ENCODE data around the gene BHLHA15. TPM values are rescaled to one million over a fixed set of nuclear protein-coding genes. Genes with fewer than 3 reads are reported as not detected.
A peak's percentile ranks its signal among the peaks of the same experiment; 100 is the strongest.

BHLHA15 gene
- total RNA-seq, 1 experiment from 2014 or later = 5.2 TPM

DNA sequence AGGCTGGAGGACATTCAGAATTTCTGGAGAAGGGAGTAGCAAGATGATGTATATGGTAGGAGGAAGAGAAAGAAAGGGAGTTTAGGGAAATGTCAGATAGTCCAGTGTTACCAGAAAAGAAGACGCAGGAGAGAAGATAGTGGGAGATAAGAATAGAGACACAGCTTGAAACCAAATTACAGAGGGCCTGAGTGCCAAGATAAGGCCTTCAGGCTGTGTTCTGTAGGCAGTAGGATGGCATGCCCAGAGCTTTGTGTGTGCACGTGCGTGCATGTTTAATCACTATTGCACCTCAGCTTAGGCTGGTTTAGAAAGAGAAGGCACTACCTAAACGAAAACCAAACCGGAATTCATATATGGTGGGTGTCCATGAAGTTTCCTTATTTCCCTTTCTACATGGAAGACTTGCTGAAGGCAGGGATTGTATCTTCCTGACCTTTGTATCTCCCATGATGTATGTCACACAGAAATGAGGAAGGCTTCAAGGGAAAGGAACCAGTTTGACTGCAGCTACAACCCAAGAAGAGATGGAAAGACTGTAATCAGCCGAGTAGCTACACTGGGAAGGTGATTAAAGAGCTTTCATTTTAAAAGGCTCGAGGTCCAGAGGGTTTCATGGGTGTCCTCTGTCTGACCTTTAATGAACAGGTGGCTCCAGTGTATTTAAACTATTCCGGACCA is 35.8 kb upstream of the BHLHA15 start:
- intact Hi-C loops (cut with micrococcal nuclease) = no loop called here
- Histone ChIP-seq H3K4me3 (replicated peaks in 1 of 2; ENCODE audit: low read depth in 1 of 2, low read length in 2 of 2) (no peak overlapping the region), H3K27ac (ENCODE audit: low read depth, low read length) (no peak overlapping the region), H3K9me2 (ENCODE audit: insufficient read depth) (no peaks in the 10 kb centered on the region), H3K9me3 (ENCODE audit: control insufficient read depth in 1 of 2, insufficient read depth in 1 of 2, low read depth in 1 of 2, low read length in 2 of 2) (no peaks in the 10 kb centered on the region), H3K79me2 (ENCODE audit: insufficient read depth, low read length) (no peaks in the 10 kb centered on the region), H3K4me2 (ENCODE audit: low read length) (no peak overlapping the region), H3K27me3 (ENCODE audit: insufficient read depth, low read length) (no peaks in the 10 kb centered on the region), H3K9ac (ENCODE audit: low read length) (no peak overlapping the region), H4K20me1 (ENCODE audit: insufficient read depth) (no peaks in the 10 kb centered on the region), H3K4me1 (ENCODE audit: control insufficient read depth in 1 of 2, insufficient read depth in 2 of 2, low read length in 2 of 2) (no peaks in the 10 kb centered on the region), H2AFZ (ENCODE audit: low read depth, low read length, poor library complexity, severe bottlenecking) (no peak overlapping the region), H3K36me3 (ENCODE audit: control insufficient read depth in 1 of 2, insufficient read depth in 2 of 2, low read length in 2 of 2) (0 out of 4 replicates have a peak, but pooled peaks cover 3 to 5% of the 10 kb centered on the region in 2 experiments)
- ChIA-PET CTCF (interaction anchor here (0.6 kb wide), 1 partner anchor 154 kb away, joined by 3 read pairs; no protein-coding TSS in a partner anchor), RAD21 (ENCODE audit: low non-redundant PET in 1 of 2, low total read pairs in 2 of 2, uncharacterized antibody in 2 of 2, unreplicated experiment in 2 of 2) (interaction anchor here in 1 of 2 experiments (0.6 kb wide), 1 partner anchor 75 kb away, joined by 3 read pairs; no protein-coding TSS in a partner anchor), POLR2A (no interaction called here)
- DNase-seq (ENCODE audit: low read depth, low spot score) = no peak
- TF ChIP-seq EZH2 (IDR thresholded peaks at IDR 0.05) = no peak
- TF ChIP-seq, protein P1, sequence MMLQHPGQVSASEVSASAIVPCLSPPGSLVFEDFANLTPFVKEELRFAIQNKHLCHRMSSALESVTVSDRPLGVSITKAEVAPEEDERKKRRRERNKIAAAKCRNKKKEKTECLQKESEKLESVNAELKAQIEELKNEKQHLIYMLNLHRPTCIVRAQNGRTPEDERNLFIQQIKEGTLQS (IDR thresholded peaks at IDR 0.05) = no peak
- TF ChIP-seq, protein P2, sequence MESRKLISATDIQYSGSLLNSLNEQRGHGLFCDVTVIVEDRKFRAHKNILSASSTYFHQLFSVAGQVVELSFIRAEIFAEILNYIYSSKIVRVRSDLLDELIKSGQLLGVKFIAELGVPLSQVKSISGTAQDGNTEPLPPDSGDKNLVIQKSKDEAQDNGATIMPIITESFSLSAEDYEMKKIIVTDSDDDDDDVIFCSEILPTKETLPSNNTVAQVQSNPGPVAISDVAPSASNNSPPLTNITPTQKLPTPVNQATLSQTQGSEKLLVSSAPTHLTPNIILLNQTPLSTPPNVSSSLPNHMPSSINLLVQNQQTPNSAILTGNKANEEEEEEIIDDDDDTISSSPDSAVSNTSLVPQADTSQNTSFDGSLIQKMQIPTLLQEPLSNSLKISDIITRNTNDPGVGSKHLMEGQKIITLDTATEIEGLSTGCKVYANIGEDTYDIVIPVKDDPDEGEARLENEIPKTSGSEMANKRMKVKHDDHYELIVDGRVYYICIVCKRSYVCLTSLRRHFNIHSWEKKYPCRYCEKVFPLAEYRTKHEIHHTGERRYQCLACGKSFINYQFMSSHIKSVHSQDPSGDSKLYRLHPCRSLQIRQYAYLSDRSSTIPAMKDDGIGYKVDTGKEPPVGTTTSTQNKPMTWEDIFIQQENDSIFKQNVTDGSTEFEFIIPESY (IDR thresholded peaks at IDR 0.05; ENCODE audit: extremely low read depth, insufficient replicate concordance, low read length) = no peak
- no peak for TF ChIP-seq CBX3 (IDR thresholded peaks at IDR 0.05; ENCODE audit: low read depth)
- TF ChIP-seq POLR2A (IDR thresholded peaks at IDR 0.05; ENCODE audit: borderline replicate concordance, extremely low read depth, insufficient read depth, insufficient read length) = no peak
- TF ChIP-seq ZNF274 (IDR thresholded peaks at IDR 0.05; ENCODE audit: low read depth, low read length) = no peak
- TF ChIP-seq FOSL1 (IDR thresholded peaks at IDR 0.05; ENCODE audit: low read depth) = no peak
- TF ChIP-seq YY1 (IDR thresholded peaks at IDR 0.05; ENCODE audit: extremely low read depth, insufficient replicate concordance, low read depth, low read length) = no peak
- no peak for TF ChIP-seq SP1 (IDR thresholded peaks at IDR 0.05; ENCODE audit: low read depth)
- TF ChIP-seq, protein P3, sequence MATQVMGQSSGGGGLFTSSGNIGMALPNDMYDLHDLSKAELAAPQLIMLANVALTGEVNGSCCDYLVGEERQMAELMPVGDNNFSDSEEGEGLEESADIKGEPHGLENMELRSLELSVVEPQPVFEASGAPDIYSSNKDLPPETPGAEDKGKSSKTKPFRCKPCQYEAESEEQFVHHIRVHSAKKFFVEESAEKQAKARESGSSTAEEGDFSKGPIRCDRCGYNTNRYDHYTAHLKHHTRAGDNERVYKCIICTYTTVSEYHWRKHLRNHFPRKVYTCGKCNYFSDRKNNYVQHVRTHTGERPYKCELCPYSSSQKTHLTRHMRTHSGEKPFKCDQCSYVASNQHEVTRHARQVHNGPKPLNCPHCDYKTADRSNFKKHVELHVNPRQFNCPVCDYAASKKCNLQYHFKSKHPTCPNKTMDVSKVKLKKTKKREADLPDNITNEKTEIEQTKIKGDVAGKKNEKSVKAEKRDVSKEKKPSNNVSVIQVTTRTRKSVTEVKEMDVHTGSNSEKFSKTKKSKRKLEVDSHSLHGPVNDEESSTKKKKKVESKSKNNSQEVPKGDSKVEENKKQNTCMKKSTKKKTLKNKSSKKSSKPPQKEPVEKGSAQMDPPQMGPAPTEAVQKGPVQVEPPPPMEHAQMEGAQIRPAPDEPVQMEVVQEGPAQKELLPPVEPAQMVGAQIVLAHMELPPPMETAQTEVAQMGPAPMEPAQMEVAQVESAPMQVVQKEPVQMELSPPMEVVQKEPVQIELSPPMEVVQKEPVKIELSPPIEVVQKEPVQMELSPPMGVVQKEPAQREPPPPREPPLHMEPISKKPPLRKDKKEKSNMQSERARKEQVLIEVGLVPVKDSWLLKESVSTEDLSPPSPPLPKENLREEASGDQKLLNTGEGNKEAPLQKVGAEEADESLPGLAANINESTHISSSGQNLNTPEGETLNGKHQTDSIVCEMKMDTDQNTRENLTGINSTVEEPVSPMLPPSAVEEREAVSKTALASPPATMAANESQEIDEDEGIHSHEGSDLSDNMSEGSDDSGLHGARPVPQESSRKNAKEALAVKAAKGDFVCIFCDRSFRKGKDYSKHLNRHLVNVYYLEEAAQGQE (IDR thresholded peaks at IDR 0.05; ENCODE audit: low read depth) = no peak
- no peak for TF ChIP-seq JUND (IDR thresholded peaks at IDR 0.05)
- TF ChIP-seq, protein P4, sequence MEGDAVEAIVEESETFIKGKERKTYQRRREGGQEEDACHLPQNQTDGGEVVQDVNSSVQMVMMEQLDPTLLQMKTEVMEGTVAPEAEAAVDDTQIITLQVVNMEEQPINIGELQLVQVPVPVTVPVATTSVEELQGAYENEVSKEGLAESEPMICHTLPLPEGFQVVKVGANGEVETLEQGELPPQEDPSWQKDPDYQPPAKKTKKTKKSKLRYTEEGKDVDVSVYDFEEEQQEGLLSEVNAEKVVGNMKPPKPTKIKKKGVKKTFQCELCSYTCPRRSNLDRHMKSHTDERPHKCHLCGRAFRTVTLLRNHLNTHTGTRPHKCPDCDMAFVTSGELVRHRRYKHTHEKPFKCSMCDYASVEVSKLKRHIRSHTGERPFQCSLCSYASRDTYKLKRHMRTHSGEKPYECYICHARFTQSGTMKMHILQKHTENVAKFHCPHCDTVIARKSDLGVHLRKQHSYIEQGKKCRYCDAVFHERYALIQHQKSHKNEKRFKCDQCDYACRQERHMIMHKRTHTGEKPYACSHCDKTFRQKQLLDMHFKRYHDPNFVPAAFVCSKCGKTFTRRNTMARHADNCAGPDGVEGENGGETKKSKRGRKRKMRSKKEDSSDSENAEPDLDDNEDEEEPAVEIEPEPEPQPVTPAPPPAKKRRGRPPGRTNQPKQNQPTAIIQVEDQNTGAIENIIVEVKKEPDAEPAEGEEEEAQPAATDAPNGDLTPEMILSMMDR (IDR thresholded peaks at IDR 0.05 in 2 of 3, conservative IDR thresholded peaks at IDR 0.05 in 1 of 3; ENCODE audit: borderline replicate concordance in 1 of 3, insufficient read depth in 1 of 3, low read depth in 2 of 3, low read length in 2 of 3) = no peak
- TF ChIP-seq POLR2AphosphoS5 (IDR thresholded peaks at IDR 0.05; ENCODE audit: low read depth, low read length) = no peak
- TF ChIP-seq TCF7L2 (IDR thresholded peaks at IDR 0.05; ENCODE audit: borderline replicate concordance, extremely low read depth, insufficient read depth, insufficient read length) = no peak
- TF ChIP-seq CEBPB (IDR thresholded peaks at IDR 0.05; ENCODE audit: low read depth) = no peak
- TF ChIP-seq RAD21 (IDR thresholded peaks at IDR 0.05; ENCODE audit: low read depth) = no peak
- TF ChIP-seq, protein P5, sequence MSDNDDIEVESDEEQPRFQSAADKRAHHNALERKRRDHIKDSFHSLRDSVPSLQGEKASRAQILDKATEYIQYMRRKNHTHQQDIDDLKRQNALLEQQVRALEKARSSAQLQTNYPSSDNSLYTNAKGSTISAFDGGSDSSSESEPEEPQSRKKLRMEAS (IDR thresholded peaks at IDR 0.05) = no peak
- ATAC-seq = no peak
- BruUV-seq (replicated peaks) = TSS peak; percentile 8
